GM23338 (cell line): ENCODE results near the gene DHRS3. TPM values are rescaled to one million over a fixed set of nuclear protein-coding genes. Genes with fewer than 3 reads are reported as not detected.

Experiments
- ATAC-seq: fragments of 200-7000 bp; cut with Tn5 transposase; 3 replicates; pipeline ENCODE4 v1.9.1; 2020
- DNase-seq: peaks from one replicate; pipeline ENCODE4 v3.0.0-alpha.2; 2015; ENCODE audit warnings: low spot score
- H2AFZ ChIP-seq: fragments of 200-600 bp; sonication (generic); 2 replicates; pipeline ENCODE4 v1.8.0; 2016; ENCODE audit warnings: antibody characterized with exemption, mild to moderate bottlenecking, moderate library complexity
- H3F3A ChIP-seq: fragments of 200-600 bp; sonication (generic); replicated peaks from 2 replicates; pipeline ENCODE4 v1.8.0; 2017; ENCODE audit warnings: antibody characterized with exemption, mixed run types, low read depth
- H3K27ac ChIP-seq: fragments of 200-600 bp; sonication (generic); 2 replicates; pipeline ENCODE4 v1.6.1; 2016; ENCODE audit warnings: low read depth
- H3K27me3 ChIP-seq: fragments of 200-600 bp; sonication (generic); 2 replicates; pipeline ENCODE4 v1.8.0; 2016; ENCODE audit warnings: mild to moderate bottlenecking, mixed run types, moderate library complexity; ENCODE audit not compliant: insufficient read depth
- H3K36me3 ChIP-seq: fragments of 200-600 bp; sonication (generic); 2 replicates; pipeline ENCODE4 v1.8.0; 2016; ENCODE audit warnings: mild to moderate bottlenecking; ENCODE audit not compliant: insufficient read depth
- H3K4me1 ChIP-seq: fragments of 200-600 bp; sonication (generic); 2 replicates; pipeline ENCODE4 v1.8.0; 2016; ENCODE audit warnings: mild to moderate bottlenecking, moderate library complexity; ENCODE audit not compliant: insufficient read depth
- H3K4me2 ChIP-seq: fragments of 200-600 bp; sonication (generic); 2 replicates; pipeline ENCODE4 v1.7.1; 2017; ENCODE audit warnings: mixed run types
- H3K4me3 ChIP-seq: fragments of 200-600 bp; sonication (generic); 2 replicates; pipeline ENCODE4 v1.6.1; 2016; ENCODE audit warnings: mixed run types
- H3K79me2 ChIP-seq: fragments of 200-600 bp; sonication (generic); replicated peaks from 2 replicates; pipeline ENCODE4 v1.8.0; 2017; ENCODE audit warnings: mild to moderate bottlenecking; ENCODE audit not compliant: insufficient read depth
- H3K9me2 ChIP-seq: fragments of 200-600 bp; sonication (generic); 2 replicates; pipeline ENCODE4 v1.8.0; 2017; ENCODE audit not compliant: insufficient read depth
- H4K20me1 ChIP-seq: fragments of 200-600 bp; sonication (generic); replicated peaks from 2 replicates; pipeline ENCODE4 v1.8.0; 2017; ENCODE audit warnings: mild to moderate bottlenecking; ENCODE audit not compliant: insufficient read depth
- H3K27ac Mint-ChIP-seq: 2 replicates; pipeline ENCODE4 v1.8.0; 2020; ENCODE audit warnings: inconsistent platforms, mild to moderate bottlenecking, moderate library complexity, mixed read lengths
- H3K27me3 Mint-ChIP-seq: 3 replicates; pipeline ENCODE4 v1.8.0; 2022; ENCODE audit warnings: low read depth, mild to moderate bottlenecking, moderate library complexity, mixed read lengths, inconsistent platforms; ENCODE audit not compliant: insufficient read depth, poor library complexity
- H3K36me3 Mint-ChIP-seq: 3 replicates; pipeline ENCODE4 v1.8.0; 2021; ENCODE audit warnings: low read depth, mild to moderate bottlenecking, inconsistent platforms, moderate library complexity, mixed read lengths
- H3K4me1 Mint-ChIP-seq: 3 replicates; pipeline ENCODE4 v1.8.0; 2020; ENCODE audit warnings: mild to moderate bottlenecking, inconsistent platforms, mixed read lengths
- H3K4me3 Mint-ChIP-seq: 3 replicates; pipeline ENCODE4 v1.8.0; 2021; ENCODE audit warnings: moderate library complexity, mild to moderate bottlenecking, inconsistent platforms, mixed read lengths
- H3K9me3 Mint-ChIP-seq: 3 replicates; pipeline ENCODE4 v1.8.0; 2020; ENCODE audit warnings: moderate library complexity, mild to moderate bottlenecking, inconsistent platforms, mixed read lengths
- CTCF ChIP-seq, 2 experiments: fragments of 200-600 bp in 1 of 2; sonication (generic) in 1 of 2; conservative IDR thresholded peaks; 2 replicates each; pipeline versions ENCODE4 v1.5.1 to v1.6.1; 2016 to 2017; ENCODE audit warnings: antibody characterized with exemption in 2 of 2, low read depth in 2 of 2, mild to moderate bottlenecking in 2 of 2, moderate library complexity in 1 of 2
- ETS1 ChIP-seq: IDR thresholded peaks from 2 replicates; pipeline ENCODE4 v1.6.1; 2016; ENCODE audit warnings: antibody characterized with exemption
- EZH2phosphoT487 ChIP-seq: fragments of 200-600 bp; sonication (generic); IDR thresholded peaks from one replicate; pipeline ENCODE4 v1.8.1; 2018; ENCODE audit warnings: antibody characterized with exemption; ENCODE audit not compliant: unreplicated experiment
- JUNB ChIP-seq: IDR thresholded peaks from one replicate; pipeline ENCODE4 v1.6.1; 2016; ENCODE audit warnings: antibody characterized with exemption; ENCODE audit not compliant: unreplicated experiment
- NANOG ChIP-seq: IDR thresholded peaks from 2 replicates; pipeline ENCODE4 v1.6.1; 2016; ENCODE audit warnings: antibody characterized with exemption, borderline replicate concordance
- POLR2AphosphoS5 ChIP-seq: IDR thresholded peaks from 2 replicates; pipeline ENCODE4 v1.6.1; 2016; ENCODE audit warnings: antibody characterized with exemption, low read depth
- REST ChIP-seq: IDR thresholded peaks from one replicate; pipeline ENCODE4 v1.6.1; 2018; ENCODE audit warnings: antibody characterized with exemption; ENCODE audit not compliant: unreplicated experiment
- ZNF331 ChIP-seq: fragments of 250-450 bp; sonication (Bioruptor Pico); IDR thresholded peaks from 2 replicates; pipeline ENCODE4 v1.5.0; 2020; ENCODE audit warnings: low read depth, mild to moderate bottlenecking, moderate library complexity
- polyA plus RNA-seq: library from polyadenylated mRNA; unstranded; fragments of >200 nt; fragmentation: Nextera tagmentation; extraction: Ambion mirVana; gene quantifications from 2 replicates; pipeline ENCODE4 v1.2.1, GENCODE V29; 2016
- total RNA-seq: library from RNA; depleted of rRNA; stranded (reverse); fragments of >200 nt; shearing (Covaris generic); gene quantifications from 2 replicates; pipeline ENCODE4 v1.2.3, GENCODE V29; 2014

DHRS3 gene
- total and polyA plus RNA-seq, 2 experiments from 2014 or later: 21.0 to 26.0 TPM

GRCh38 chr1:12541274-12542137 lies 76.5 kb downstream of the DHRS3 start:
- no peak for TF ChIP-seq ETS1
- no peak for TF ChIP-seq POLR2AphosphoS5
- TF ChIP-seq NANOG: no peak
- no peak for TF ChIP-seq ZNF331
- TF ChIP-seq JUNB: no peak
- no peak for TF ChIP-seq EZH2phosphoT487
- no peak for TF ChIP-seq REST
- no peak for TF ChIP-seq CTCF (conservative IDR thresholded peaks at IDR 0.05; ENCODE audit: low read depth in 2 of 2)
- no peaks in the 10 kb centered on the region for H3K79me2 ChIP-seq
- H3K27me3 ChIP-seq: no peaks in the 10 kb centered on the region
- no peak overlapping the region for H3K27ac ChIP-seq
- no peak overlapping the region for H3K27ac Mint-ChIP-seq
- H3K4me1 Mint-ChIP-seq: peaks cover 22% of the 10 kb centered on the region
- H3K4me3 Mint-ChIP-seq: no peak overlapping the region
- no peak overlapping the region for H3K4me3 ChIP-seq
- H3K27me3 Mint-ChIP-seq: no peaks in the 10 kb centered on the region
- no peaks in the 10 kb centered on the region for H3K36me3 ChIP-seq
- H2AFZ ChIP-seq: peak overlapping the region; percentile 38; the same call in 1 of the 2 replicates
- no peaks in the 10 kb centered on the region for H3K9me2 ChIP-seq
- H3F3A ChIP-seq: no peaks in the 10 kb centered on the region
- H3K36me3 Mint-ChIP-seq: no peaks in the 10 kb centered on the region
- no peak for DNase-seq
- peak; percentile 22 for ATAC-seq
- no peaks in the 10 kb centered on the region; the same call in 2 of the 3 replicates for H3K9me3 Mint-ChIP-seq
- no peaks in the 10 kb centered on the region for H4K20me1 ChIP-seq
- no peak overlapping the region for H3K4me2 ChIP-seq
- H3K4me1 ChIP-seq: no peaks in the 10 kb centered on the region; the same call in 1 of the 2 replicates
